Osteocyte (in vitro differentiated cells): Measurements from ENCODE around the gene MOBP. TPM values are rescaled to one million over a fixed set of nuclear protein-coding genes. Genes with fewer than 3 reads are reported as not detected.
"Not testable (repeated sequence)": the region's sequence is repeated elsewhere in the genome, so short reads cannot be mapped to it uniquely, and the experiment has no call there.

ENCODE experiments used
- DNase-seq: peaks from one replicate; pipeline ENCODE4 v3.0.0; 2021; ENCODE audit warnings: mixed read lengths; ENCODE audit not compliant: unreplicated experiment; ENCODE audit errors: extremely low spot score
- H3K27ac Mint-ChIP-seq: one replicate; pipeline ENCODE4 v1.8.0; 2021; ENCODE audit warnings: mild to moderate bottlenecking, mixed read lengths; ENCODE audit not compliant: unreplicated experiment
- H3K27me3 Mint-ChIP-seq: one replicate; pipeline ENCODE4 v1.8.0; 2021; ENCODE audit warnings: mixed read lengths; ENCODE audit not compliant: unreplicated experiment
- H3K36me3 Mint-ChIP-seq: one replicate; pipeline ENCODE4 v1.8.0; 2021; ENCODE audit warnings: mixed read lengths; ENCODE audit not compliant: unreplicated experiment
- H3K4me1 Mint-ChIP-seq: one replicate; pipeline ENCODE4 v1.8.0; 2021; ENCODE audit warnings: mixed read lengths; ENCODE audit not compliant: unreplicated experiment
- H3K4me3 Mint-ChIP-seq: one replicate; pipeline ENCODE4 v1.8.0; 2021; ENCODE audit warnings: mild to moderate bottlenecking, moderate library complexity, mixed read lengths; ENCODE audit not compliant: unreplicated experiment
- H3K9me3 Mint-ChIP-seq: one replicate; pipeline ENCODE4 v1.8.0; 2021; ENCODE audit warnings: mixed read lengths; ENCODE audit not compliant: unreplicated experiment
- CTCF ChIP-seq: fragments of 200-600 bp; sonication (generic); IDR thresholded peaks from 2 replicates; pipeline ENCODE4 v1.5.0; 2021; ENCODE audit warnings: antibody characterized with exemption, mild to moderate bottlenecking, moderate library complexity
- total RNA-seq: library from RNA; stranded (reverse); gene quantifications from 2 replicates; pipeline ENCODE4 v1.2.1, GENCODE V29; 2021

The MOBP gene
- total RNA-seq, 1 donor from 2014 or later, result not detected

- H3K9me3 Mint-ChIP-seq, result no peaks in the 10 kb centered on the region
- H3K27ac Mint-ChIP-seq, result no peak overlapping the region
- no peak overlapping the region for H3K4me3 Mint-ChIP-seq
- no peak for TF ChIP-seq CTCF
- H3K4me1 Mint-ChIP-seq, result peaks cover 2% of the 10 kb centered on the region
- no peaks in the 10 kb centered on the region for H3K36me3 Mint-ChIP-seq
- peaks cover 20% of the 10 kb centered on the region for H3K27me3 Mint-ChIP-seq
- no peak for DNase-seq
Measured at GRCh38 chr3:39449796-39450195, 17.7 kb upstream of the MOBP start.

GRCh38 chr3:39453134-39453533 is 14.3 kb upstream of the MOBP start:
- no peak for DNase-seq
- Mint-ChIP-seq H3K36me3 (no peaks in the 10 kb centered on the region), H3K9me3 (no peaks in the 10 kb centered on the region), H3K27me3 (peaks cover 15% of the 10 kb centered on the region), H3K4me1 (no peaks in the 10 kb centered on the region), H3K27ac (no peak overlapping the region), H3K4me3 (no peak overlapping the region)
- no peak for TF ChIP-seq CTCF

- H3K9me3 Mint-ChIP-seq, H3K4me3 Mint-ChIP-seq, DNase-seq, H3K27ac Mint-ChIP-seq, H3K36me3 Mint-ChIP-seq, H3K4me1 Mint-ChIP-seq: not testable (repeated sequence)
- peaks cover 15% of the 10 kb centered on the region for H3K27me3 Mint-ChIP-seq
Measured at GRCh38 chr3:39453872-39454271, 13.6 kb upstream of the MOBP start.

GRCh38 chr3:39454591-39455217 is 12.8 kb upstream of the MOBP start:
- no peak overlapping the region for H3K27ac Mint-ChIP-seq
- no peaks in the 10 kb centered on the region for H3K4me1 Mint-ChIP-seq
- no peaks in the 10 kb centered on the region for H3K36me3 Mint-ChIP-seq
- H3K27me3 Mint-ChIP-seq, result peaks cover 15% of the 10 kb centered on the region
- H3K9me3 Mint-ChIP-seq, result no peaks in the 10 kb centered on the region
- DNase-seq, result no peak
- no peak for TF ChIP-seq CTCF
- H3K4me3 Mint-ChIP-seq, result no peak overlapping the region

- Mint-ChIP-seq H3K4me3 (no peak overlapping the region), H3K27ac (no peak overlapping the region), H3K9me3 (no peaks in the 10 kb centered on the region), H3K36me3 (no peaks in the 10 kb centered on the region), H3K4me1 (no peaks in the 10 kb centered on the region), H3K27me3 (peaks cover 21% of the 10 kb centered on the region)
- DNase-seq, result no peak
- TF ChIP-seq CTCF, result no peak
Measured at GRCh38 chr3:39456159-39456558, 11.3 kb upstream of the MOBP start.

GRCh38 chr3:39457361-39457760 is 10.1 kb upstream of the MOBP start:
- H3K27ac Mint-ChIP-seq, result no peak overlapping the region
- H3K27me3 Mint-ChIP-seq, result peaks cover 17% of the 10 kb centered on the region
- H3K9me3 Mint-ChIP-seq, result no peaks in the 10 kb centered on the region
- H3K36me3 Mint-ChIP-seq, result no peaks in the 10 kb centered on the region
- no peaks in the 10 kb centered on the region for H3K4me1 Mint-ChIP-seq
- no peak for TF ChIP-seq CTCF
- no peak overlapping the region for H3K4me3 Mint-ChIP-seq
- DNase-seq, result no peak

- not testable (repeated sequence) for H3K27ac Mint-ChIP-seq, H3K9me3 Mint-ChIP-seq, H3K4me1 Mint-ChIP-seq, H3K36me3 Mint-ChIP-seq, DNase-seq, H3K4me3 Mint-ChIP-seq
- peaks cover 20% of the 10 kb centered on the region for H3K27me3 Mint-ChIP-seq
Measured at GRCh38 chr3:39458579-39458978, 8.9 kb upstream of the MOBP start.
